HepG2 (cell line): ENCODE measurements around the gene OSBP. TPM values are rescaled to one million over a fixed set of nuclear protein-coding genes. Genes with fewer than 3 reads are reported as not detected.

Experiments used
- FOXJ3 ChIP-seq: sonication (generic); formaldehyde crosslinking; IDR thresholded peaks from 2 replicates; pipeline ENCODE4 v1.4.0; 2020; ENCODE audit warnings: missing genetic modification reagents, mild to moderate bottlenecking, borderline replicate concordance
- FOXO1 ChIP-seq: sonication (generic); formaldehyde crosslinking; IDR thresholded peaks from 2 replicates; pipeline ENCODE4 v1.4.0; 2020; ENCODE audit warnings: missing genetic modification reagents
- HNRNPLL ChIP-seq: fragments of 200-400 bp; formaldehyde crosslinking; IDR thresholded peaks from 2 replicates; pipeline ENCODE4 v1.6.1; 2017; ENCODE audit warnings: mild to moderate bottlenecking, low read depth, low read length; ENCODE audit not compliant: poor library complexity, severe bottlenecking
- HOXA3 ChIP-seq: sonication (generic); formaldehyde crosslinking; IDR thresholded peaks from 2 replicates; pipeline ENCODE4 v1.5.0; 2020; ENCODE audit warnings: missing genetic modification reagents
- HOXD1 ChIP-seq: sonication (generic); formaldehyde crosslinking; IDR thresholded peaks from 2 replicates; pipeline ENCODE4 v1.5.0; 2020; ENCODE audit warnings: missing genetic modification reagents
- KAT8 ChIP-seq: IDR thresholded peaks from 2 replicates; pipeline ENCODE4 v1.6.1; 2016; ENCODE audit warnings: missing genetic modification reagents, missing compliant biosample characterization
- LBX2 ChIP-seq: sonication (generic); formaldehyde crosslinking; IDR thresholded peaks from 2 replicates; pipeline ENCODE4 v1.5.0; 2020; ENCODE audit warnings: missing genetic modification reagents, mild to moderate bottlenecking, borderline replicate concordance
- LCORL ChIP-seq, 2 experiments: fragments of 450-650 bp in 1 of 2; sonication (generic) in 1 of 2; formaldehyde crosslinking in 1 of 2; IDR thresholded peaks; 2 replicates each; pipeline versions ENCODE4 v1.5.0 to v1.6.1; 2017 to 2020; ENCODE audit warnings: antibody characterized with exemption in 1 of 2, missing genetic modification reagents in 1 of 2
- MTA1 ChIP-seq: sonication (generic); formaldehyde crosslinking; IDR thresholded peaks from 2 replicates; pipeline ENCODE4 v1.4.0; 2020; ENCODE audit warnings: missing genetic modification reagents, mild to moderate bottlenecking, borderline replicate concordance
- PCBP1 ChIP-seq: fragments of 200-400 bp; formaldehyde crosslinking; IDR thresholded peaks from 2 replicates; pipeline ENCODE4 v1.6.1; 2017; ENCODE audit warnings: mild to moderate bottlenecking, low read depth, low read length, borderline replicate concordance
- PITX1 ChIP-seq: sonication (generic); formaldehyde crosslinking; IDR thresholded peaks from 2 replicates; pipeline ENCODE4 v1.5.1; 2020; ENCODE audit warnings: mild to moderate bottlenecking, missing genetic modification reagents
- RELA ChIP-seq: sonication (generic); formaldehyde crosslinking; IDR thresholded peaks from 2 replicates; pipeline ENCODE4 v1.4.0; 2020; ENCODE audit warnings: missing genetic modification reagents
- REPIN1 ChIP-seq: sonication (generic); formaldehyde crosslinking; IDR thresholded peaks from 2 replicates; pipeline ENCODE4 v1.8.0; 2022; ENCODE audit warnings: missing genetic modification reagents, low read depth, mild to moderate bottlenecking, borderline replicate concordance
- SNAPC5 ChIP-seq: sonication (generic); formaldehyde crosslinking; IDR thresholded peaks from 2 replicates; pipeline ENCODE4 v1.8.1; 2023; ENCODE audit warnings: mild to moderate bottlenecking, missing genetic modification reagents, borderline replicate concordance
- TEAD2 ChIP-seq: sonication (generic); formaldehyde crosslinking; IDR thresholded peaks from 2 replicates; pipeline ENCODE4 v1.9.0; 2021; ENCODE audit warnings: missing genetic modification reagents
- U2AF2 ChIP-seq: fragments of 200-400 bp; formaldehyde crosslinking; IDR thresholded peaks from 2 replicates; pipeline ENCODE4 v1.6.1; 2017; ENCODE audit warnings: low read depth, mild to moderate bottlenecking, low read length
- ZFP90 ChIP-seq: sonication (generic); formaldehyde crosslinking; IDR thresholded peaks from 2 replicates; pipeline ENCODE4 v1.8.0; 2022; ENCODE audit warnings: missing genetic modification reagents, mild to moderate bottlenecking, inconsistent platforms, borderline replicate concordance
- ZKSCAN1 ChIP-seq: fragments of 150-350 bp; IDR thresholded peaks from 2 replicates; pipeline ENCODE4 v1.6.1; 2014; ENCODE audit warnings: low read length
- ZNF121 ChIP-seq: sonication (generic); formaldehyde crosslinking; IDR thresholded peaks from 2 replicates; pipeline ENCODE4 v1.5.0; 2020; ENCODE audit warnings: mild to moderate bottlenecking, missing genetic modification reagents
- ZNF234 ChIP-seq: sonication (generic); formaldehyde crosslinking; conservative IDR thresholded peaks from 2 replicates; pipeline ENCODE4 v1.5.1; 2020; ENCODE audit warnings: mild to moderate bottlenecking, missing genetic modification reagents
- ZNF282 ChIP-seq: fragments of 450-650 bp; IDR thresholded peaks from 2 replicates; pipeline ENCODE4 v1.6.1; 2018; ENCODE audit not compliant: partially characterized antibody
- ZNF605 ChIP-seq: sonication (generic); formaldehyde crosslinking; IDR thresholded peaks from 2 replicates; pipeline ENCODE4 v1.8.0; 2022; ENCODE audit warnings: mild to moderate bottlenecking, missing genetic modification reagents
- ZNF614 ChIP-seq: IDR thresholded peaks from 2 replicates; pipeline ENCODE4 v1.6.1; 2018; ENCODE audit warnings: missing biosample characterization, missing genetic modification reagents, inconsistent platforms, borderline replicate concordance
- ZNF713 ChIP-seq: sonication (generic); formaldehyde crosslinking; IDR thresholded peaks from 2 replicates; pipeline ENCODE4 v1.4.0; 2020; ENCODE audit warnings: mild to moderate bottlenecking, missing genetic modification reagents
- ZSCAN21 ChIP-seq: sonication (generic); formaldehyde crosslinking; IDR thresholded peaks from 2 replicates; pipeline ENCODE4 v1.8.0; 2022; ENCODE audit warnings: mild to moderate bottlenecking, missing genetic modification reagents, moderate library complexity, borderline replicate concordance
- ZZZ3 ChIP-seq: sonication (generic); formaldehyde crosslinking; IDR thresholded peaks from 2 replicates; pipeline ENCODE4 v1.4.0; 2020; ENCODE audit warnings: missing genetic modification reagents, mild to moderate bottlenecking, borderline replicate concordance
- polyA plus RNA-seq, 8 experiments: library from polyadenylated mRNA; depleted of rRNA in 3 of 8; stranded (reverse) in 7 of 8; unstranded in 1 of 8; fragments of >200 nt; fragmentation: Illumina TruSeq in 4 of 8; extraction: Trizol in 4 of 8; gene quantifications; 2 replicates each; pipeline versions ENCODE4 v1.2.1 to v1.2.3, GENCODE V29; 2011 to 2016; ENCODE audit warnings: low read depth in 4 of 8, missing spikeins in 1 of 8, mixed read lengths in 1 of 8; ENCODE audit not compliant: insufficient read depth in 1 of 8
- total RNA-seq, 5 experiments: library from RNA; depleted of rRNA; stranded (reverse); fragments of >200 nt; fragmentation: Illumina TruSeq; extraction: Trizol; gene quantifications; 2 replicates each; pipeline ENCODE4 v1.2.3, GENCODE V29; 2016; ENCODE audit warnings: low read depth in 1 of 5
- TF ChIP-seq, protein P1 (sequence below): sonication (generic); formaldehyde crosslinking; IDR thresholded peaks from 2 replicates; pipeline ENCODE4 v1.5.1; 2020; ENCODE audit warnings: mild to moderate bottlenecking, missing genetic modification reagents, borderline replicate concordance
- TF ChIP-seq, protein P2 (sequence below): sonication (generic); formaldehyde crosslinking; IDR thresholded peaks from 2 replicates; pipeline ENCODE4; 2020; ENCODE audit warnings: missing genetic modification reagents, mild to moderate bottlenecking, borderline replicate concordance

The OSBP gene
- total and polyA plus RNA-seq, 2 of the 13 experiments (the other 11 are each of a cell fraction or from before 2014, with no cell fraction given), result 12.1 to 13.5 TPM

- no peak for TF ChIP-seq LBX2 (CRISPR knock-in tag)
- no peak for TF ChIP-seq ZNF713 (CRISPR knock-in tag)
- TF ChIP-seq ZSCAN21, result no peak
- TF ChIP-seq ZNF234 (CRISPR knock-in tag), result no peak
- TF ChIP-seq ZKSCAN1, result peak; percentile 44; the same call in 1 of the 2 replicates
- TF ChIP-seq HOXA3 (CRISPR knock-in tag), result no peak; the same call in 1 of the 2 replicates
- TF ChIP-seq TEAD2 (CRISPR knock-in tag), result no peak
- no peak for TF ChIP-seq MTA1 (CRISPR knock-in tag)
- TF ChIP-seq FOXO1 (CRISPR knock-in tag), result no peak
- no peak for TF ChIP-seq HOXD1 (CRISPR knock-in tag)
- no peak for TF ChIP-seq ZNF121
- no peak for TF ChIP-seq REPIN1 (CRISPR knock-in tag)
- no peak for TF ChIP-seq PCBP1
- TF ChIP-seq, protein P1, sequence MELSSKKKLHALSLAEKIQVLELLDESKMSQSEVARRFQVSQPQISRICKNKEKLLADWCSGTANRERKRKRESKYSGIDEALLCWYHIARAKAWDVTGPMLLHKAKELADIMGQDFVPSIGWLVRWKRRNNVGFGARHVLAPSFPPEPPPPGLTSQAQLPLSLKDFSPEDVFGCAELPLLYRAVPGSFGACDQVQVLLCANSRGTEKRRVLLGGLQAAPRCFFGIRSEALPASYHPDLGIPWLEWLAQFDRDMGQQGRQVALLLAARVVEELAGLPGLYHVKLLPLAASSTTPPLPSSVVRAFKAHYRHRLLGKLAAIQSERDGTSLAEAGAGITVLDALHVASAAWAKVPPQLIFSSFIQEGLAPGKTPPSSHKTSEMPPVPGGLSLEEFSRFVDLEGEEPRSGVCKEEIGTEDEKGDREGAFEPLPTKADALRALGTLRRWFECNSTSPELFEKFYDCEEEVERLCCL (CRISPR knock-in tag), result no peak
- TF ChIP-seq ZNF605 (CRISPR knock-in tag), result peak; percentile 80; the same call in 1 of the 2 replicates
- no peak for TF ChIP-seq SNAPC5 (CRISPR knock-in tag)
- no peak for TF ChIP-seq ZZZ3 (CRISPR knock-in tag)
- TF ChIP-seq, protein P2, sequence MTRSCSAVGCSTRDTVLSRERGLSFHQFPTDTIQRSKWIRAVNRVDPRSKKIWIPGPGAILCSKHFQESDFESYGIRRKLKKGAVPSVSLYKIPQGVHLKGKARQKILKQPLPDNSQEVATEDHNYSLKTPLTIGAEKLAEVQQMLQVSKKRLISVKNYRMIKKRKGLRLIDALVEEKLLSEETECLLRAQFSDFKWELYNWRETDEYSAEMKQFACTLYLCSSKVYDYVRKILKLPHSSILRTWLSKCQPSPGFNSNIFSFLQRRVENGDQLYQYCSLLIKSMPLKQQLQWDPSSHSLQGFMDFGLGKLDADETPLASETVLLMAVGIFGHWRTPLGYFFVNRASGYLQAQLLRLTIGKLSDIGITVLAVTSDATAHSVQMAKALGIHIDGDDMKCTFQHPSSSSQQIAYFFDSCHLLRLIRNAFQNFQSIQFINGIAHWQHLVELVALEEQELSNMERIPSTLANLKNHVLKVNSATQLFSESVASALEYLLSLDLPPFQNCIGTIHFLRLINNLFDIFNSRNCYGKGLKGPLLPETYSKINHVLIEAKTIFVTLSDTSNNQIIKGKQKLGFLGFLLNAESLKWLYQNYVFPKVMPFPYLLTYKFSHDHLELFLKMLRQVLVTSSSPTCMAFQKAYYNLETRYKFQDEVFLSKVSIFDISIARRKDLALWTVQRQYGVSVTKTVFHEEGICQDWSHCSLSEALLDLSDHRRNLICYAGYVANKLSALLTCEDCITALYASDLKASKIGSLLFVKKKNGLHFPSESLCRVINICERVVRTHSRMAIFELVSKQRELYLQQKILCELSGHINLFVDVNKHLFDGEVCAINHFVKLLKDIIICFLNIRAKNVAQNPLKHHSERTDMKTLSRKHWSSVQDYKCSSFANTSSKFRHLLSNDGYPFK (CRISPR knock-in tag), result no peak
- no peak for TF ChIP-seq ZNF282
- no peak for TF ChIP-seq LCORL (IDR thresholded peaks at IDR 0.05)
- TF ChIP-seq LCORL (CRISPR knock-in tag; IDR thresholded peaks at IDR 0.05), result no peak
- peak; percentile 38; the same call in 1 of the 2 replicates for TF ChIP-seq ZNF614 (CRISPR knock-in tag)
- TF ChIP-seq KAT8 (CRISPR knock-in tag), result peak; percentile 60; the same call in 1 of the 2 replicates
- no peak for TF ChIP-seq U2AF2
- no peak; the same call in 1 of the 2 replicates for TF ChIP-seq PITX1
- no peak for TF ChIP-seq RELA
- no peak for TF ChIP-seq HNRNPLL
- TF ChIP-seq ZFP90, result no peak
- TF ChIP-seq FOXJ3 (CRISPR knock-in tag), result no peak
Measured at GRCh38 chr11:59560290-59560701, 55.3 kb downstream of the OSBP start (continued).
